HEK293T (cell line): ENCODE data around the gene PPP2R5E.

Source experiments
- ARNT ChIP-seq: fragments of 450-650 bp; IDR thresholded peaks from 2 replicates; pipeline ENCODE4 v1.6.1; 2017; ENCODE audit warnings: mild to moderate bottlenecking
- BHLHE40 ChIP-seq: fragments of 450-650 bp; IDR thresholded peaks from 2 replicates; pipeline ENCODE4 v1.6.1; 2016; ENCODE audit warnings: mild to moderate bottlenecking, moderate library complexity, borderline replicate concordance
- CTBP1 ChIP-seq: fragments of 450-650 bp; IDR thresholded peaks from 2 replicates; pipeline ENCODE4 v1.6.1; 2016; ENCODE audit warnings: borderline replicate concordance
- ELF4 ChIP-seq: fragments of 450-650 bp; IDR thresholded peaks from 2 replicates; pipeline ENCODE4 v1.6.1; 2017; ENCODE audit warnings: antibody characterized with exemption
- FOXA1 ChIP-seq: fragments of 450-650 bp; IDR thresholded peaks from 2 replicates; pipeline ENCODE4 v1.6.1; 2016; ENCODE audit warnings: mild to moderate bottlenecking
- FOXK2 ChIP-seq: fragments of 450-650 bp; IDR thresholded peaks from 2 replicates; pipeline ENCODE4 v1.6.1; 2016; ENCODE audit warnings: mild to moderate bottlenecking
- HDGF ChIP-seq: fragments of 450-650 bp; IDR thresholded peaks from 2 replicates; pipeline ENCODE4 v1.6.1; 2017; ENCODE audit warnings: antibody characterized with exemption, borderline replicate concordance
- L3MBTL2 ChIP-seq: fragments of 450-650 bp; conservative IDR thresholded peaks from 2 replicates; pipeline ENCODE4 v1.6.1; 2016; ENCODE audit warnings: mild to moderate bottlenecking
- LEF1 ChIP-seq: fragments of 450-650 bp; IDR thresholded peaks from 2 replicates; pipeline ENCODE4 v1.6.1; 2017; ENCODE audit warnings: mild to moderate bottlenecking, borderline replicate concordance
- PKNOX1 ChIP-seq: fragments of 450-650 bp; IDR thresholded peaks from 2 replicates; pipeline ENCODE4 v1.6.1; 2016
- SP1 ChIP-seq: fragments of 450-650 bp; IDR thresholded peaks from 2 replicates; pipeline ENCODE4 v1.6.1; 2017
- SUZ12 ChIP-seq: fragments of 450-650 bp; IDR thresholded peaks from 2 replicates; pipeline ENCODE4 v1.6.1; 2016; ENCODE audit warnings: mild to moderate bottlenecking
- TARDBP ChIP-seq: fragments of 450-650 bp; IDR thresholded peaks from 2 replicates; pipeline ENCODE4 v1.6.1; 2016

GRCh38 chr14:63499701-63500250 is 43.4 kb downstream of the PPP2R5E start:
- TF ChIP-seq ELF4 (no peak), CTBP1 (no peak), ARNT (no peak), L3MBTL2 (no peak), TARDBP (no peak), HDGF (no peak), SUZ12 (no peak), FOXK2 (no peak), BHLHE40 (no peak), SP1 (no peak), PKNOX1 (no peak), LEF1 (no peak), FOXA1 (no peak)
